Testis (tissue), 3 donors: ENCODE results near the gene MAB21L3. TPM values are rescaled to one million over a fixed set of nuclear protein-coding genes. Genes with fewer than 3 reads are reported as not detected.

ENCODE experiments used
- DNase-seq: peaks from one replicate; pipeline ENCODE4 v3.0.0-alpha.2; 2019
- H3K27ac ChIP-seq, 2 donors: fragments of 200-600 bp; sonication (generic); one replicate each; pipeline ENCODE4 v1.5.1; 2019
- H3K27me3 ChIP-seq: fragments of 200-600 bp; sonication (generic); one replicate; pipeline ENCODE4 v1.5.1; 2019
- H3K36me3 ChIP-seq: fragments of 200-600 bp; sonication (generic); one replicate; pipeline ENCODE4 v1.5.1; 2017; ENCODE audit warnings: low read depth; ENCODE audit errors: missing control alignments
- H3K4me1 ChIP-seq: fragments of 200-600 bp; sonication (generic); one replicate; pipeline ENCODE4 v1.5.1; 2019
- H3K4me3 ChIP-seq, 2 donors: fragments of 200-600 bp; sonication (generic); one replicate each; pipeline ENCODE4 v1.5.1; 2017 to 2019
- H3K9me3 ChIP-seq: fragments of 200-600 bp; sonication (generic); one replicate; pipeline ENCODE4 v1.5.1; 2017
- CTCF ChIP-seq, 3 experiments: fragments of 450-650 bp in 2 of 3; fragments of 200-600 bp in 1 of 3; sonication (generic) in 1 of 3; IDR thresholded peaks; one replicate each; pipeline ENCODE4 v1.5.1; 2016 to 2019; ENCODE audit warnings: antibody characterized with exemption in 3 of 3, mild to moderate bottlenecking in 2 of 3, moderate library complexity in 1 of 3
- POLR2A ChIP-seq: fragments of 450-650 bp; IDR thresholded peaks from one replicate; pipeline ENCODE4 v1.6.1; 2017; ENCODE audit warnings: antibody characterized with exemption, mild to moderate bottlenecking, moderate library complexity
- WGBS, 2 donors: methylation state at CpG; one replicate each; pipeline ENCODE4 v1.1.5; 2018; 5-methylcytosine and 5-hydroxymethylcytosine counted together
- intact Hi-C: fragments of 100-400 bp; cut with DNase I; formaldehyde crosslinking; loops from one replicate; pipeline ENCODE4 v1.15.1; 2023; ENCODE audit warnings: low total_unique reads
- polyA plus RNA-seq: library from polyadenylated mRNA; stranded (reverse); fragments of 350-450 nt; fragmentation: Illumina TruSeq; extraction: RNeasy Lipid Tissue Mini Kit (QIAGEN cat#74804); gene quantifications from one replicate; pipeline ENCODE4 v1.2.3, GENCODE V29; 2014; ENCODE audit warnings: low read depth, low replicate concordance; ENCODE audit not compliant: insufficient read depth
- total RNA-seq, 2 donors: library from RNA; depleted of rRNA; stranded (reverse); fragments of >200 nt; gene quantifications; one replicate each; pipeline ENCODE4 v1.2.3, GENCODE V29; 2016

The MAB21L3 gene
- total and polyA plus RNA-seq, 3 donors from 2014 or later: 0.37 to 3.8 (median 1.8) TPM

GRCh38 chr1:116067566-116067890, 43.7 kb upstream of the MAB21L3 start:
- intact Hi-C loops: no loop called here
- H3K36me3 ChIP-seq: no peaks in the 10 kb centered on the region
- H3K9me3 ChIP-seq: no peaks in the 10 kb centered on the region
- H3K27ac ChIP-seq: no peak overlapping the region
- TF ChIP-seq POLR2A (no peak), CTCF (IDR thresholded peaks at IDR 0.05) (no peak)
- no peaks in the 10 kb centered on the region for H3K27me3 ChIP-seq
- no peaks in the 10 kb centered on the region for H3K4me1 ChIP-seq
- no peak for DNase-seq
- H3K4me3 ChIP-seq: no peak overlapping the region
- 87 to 97% methylated on average over 2 of the region's 2 CpGs for WGBS, 2 donors

- no peaks in the 10 kb centered on the region for H3K4me1 ChIP-seq
- H3K27me3 ChIP-seq: no peaks in the 10 kb centered on the region
- H3K4me3 ChIP-seq: no peak overlapping the region
- TF ChIP-seq CTCF (IDR thresholded peaks at IDR 0.05) (no peak), POLR2A (no peak)
- no peaks in the 10 kb centered on the region for H3K36me3 ChIP-seq
- 0% methylated on average over 1 of the region's 1 CpG for WGBS, 2 donors
- intact Hi-C loops: no loop called here
- H3K27ac ChIP-seq: no peak overlapping the region
- no peak for DNase-seq
- H3K9me3 ChIP-seq: no peaks in the 10 kb centered on the region
Observed at GRCh38 chr1:116075575-116075974, 35.6 kb upstream of the MAB21L3 start.

GRCh38 chr1:116075990-116076389, 35.2 kb upstream of the MAB21L3 start:
- H3K9me3 ChIP-seq: no peaks in the 10 kb centered on the region
- 79 to 83% methylated on average over 4 of the region's 4 CpGs for WGBS, 2 donors
- TF ChIP-seq POLR2A (no peak), CTCF (IDR thresholded peaks at IDR 0.05) (no peak)
- intact Hi-C loops: no loop called here
- H3K4me1 ChIP-seq: no peaks in the 10 kb centered on the region
- no peaks in the 10 kb centered on the region for H3K27me3 ChIP-seq
- H3K4me3 ChIP-seq: no peak overlapping the region
- H3K36me3 ChIP-seq: no peaks in the 10 kb centered on the region
- no peak for DNase-seq
- no peak overlapping the region for H3K27ac ChIP-seq

GRCh38 chr1:116076831-116077230, 34.4 kb upstream of the MAB21L3 start:
- no peak for DNase-seq
- H3K4me1 ChIP-seq: no peaks in the 10 kb centered on the region
- H3K27me3 ChIP-seq: no peaks in the 10 kb centered on the region
- 91 to 96% methylated on average over 3 of the region's 3 CpGs for WGBS, 2 donors
- H3K36me3 ChIP-seq: no peaks in the 10 kb centered on the region
- no peaks in the 10 kb centered on the region for H3K9me3 ChIP-seq
- intact Hi-C loops: no loop called here
- H3K4me3 ChIP-seq: no peak overlapping the region
- TF ChIP-seq CTCF (IDR thresholded peaks at IDR 0.05) (no peak), POLR2A (no peak)
- H3K27ac ChIP-seq: no peak overlapping the region

- Histone ChIP-seq H3K9me3 (no peaks in the 10 kb centered on the region), H3K4me1 (no peaks in the 10 kb centered on the region), H3K4me3 (no peak overlapping the region), H3K36me3 (no peaks in the 10 kb centered on the region), H3K27me3 (no peaks in the 10 kb centered on the region), H3K27ac (no peak overlapping the region)
- no peak for TF ChIP-seq POLR2A
- TF ChIP-seq CTCF (IDR thresholded peaks at IDR 0.05): no peak
- DNase-seq: peak; percentile 15
- 48 to 57% methylated on average over 6 of the region's 6 CpGs for WGBS, 2 donors
- intact Hi-C loops: no loop called here
Observed at GRCh38 chr1:116078699-116079223, 32.4 kb upstream of the MAB21L3 start.
